ENCODE results near the gene ABCG4. TPM values are rescaled to one million over a fixed set of nuclear protein-coding genes. Genes with fewer than 3 reads are reported as not detected.
A peak's percentile ranks its signal among the peaks of the same experiment; 100 is the strongest.

Gene ABCG4
- total RNA-seq, 2 donors from 2014 or later = 1.4 to 1.8 TPM

GRCh38 chr11:119145551-119145950 is 3.3 kb upstream of the ABCG4 start:
- H3K27me3 ChIP-seq = no peaks in the 10 kb centered on the region
- no peak overlapping the region for H3K27ac ChIP-seq
- no peak for TF ChIP-seq CTCF (IDR thresholded peaks at IDR 0.05)
- no peak overlapping the region for H3K4me3 ChIP-seq
- no peak for DNase-seq (ENCODE audit: low spot score)
- H3K36me3 ChIP-seq = no peaks in the 10 kb centered on the region
- no peaks in the 10 kb centered on the region for H3K9me3 ChIP-seq
- H3K4me1 ChIP-seq = peaks cover 0 to 21% of the 10 kb centered on the region in 2 donors

- Histone ChIP-seq H3K4me3 (no peak overlapping the region), H3K9me3 (no peaks in the 10 kb centered on the region), H3K27me3 (no peaks in the 10 kb centered on the region), H3K27ac (no peak overlapping the region), H3K36me3 (no peaks in the 10 kb centered on the region), H3K4me1 (peaks cover 0 to 21% of the 10 kb centered on the region in 2 donors)
- no peak for DNase-seq (ENCODE audit: low spot score)
- TF ChIP-seq CTCF (IDR thresholded peaks at IDR 0.05) = no peak
Measured at GRCh38 chr11:119147604-119148333, 1.1 kb upstream of the ABCG4 start.

- no peaks in the 10 kb centered on the region for H3K27me3 ChIP-seq
- TF ChIP-seq CTCF (IDR thresholded peaks at IDR 0.05) = no peak
- no peaks in the 10 kb centered on the region for H3K9me3 ChIP-seq
- peaks cover 0 to 21% of the 10 kb centered on the region in 2 donors for H3K4me1 ChIP-seq
- H3K36me3 ChIP-seq = no peaks in the 10 kb centered on the region
- no peak overlapping the region for H3K27ac ChIP-seq
- H3K4me3 ChIP-seq = peak overlapping the region; percentile 48 to 62
- no peak for DNase-seq (ENCODE audit: low spot score)
Measured at GRCh38 chr11:119148720-119149017, 183 bp upstream of the ABCG4 start.

- Histone ChIP-seq H3K27ac (no peak overlapping the region), H3K4me1 (peaks cover 0 to 18% of the 10 kb centered on the region in 2 donors), H3K4me3 (peak overlapping the region; percentile 48 to 62), H3K27me3 (no peaks in the 10 kb centered on the region), H3K9me3 (no peaks in the 10 kb centered on the region), H3K36me3 (no peaks in the 10 kb centered on the region)
- no peak for TF ChIP-seq CTCF (IDR thresholded peaks at IDR 0.05)
- no peak for DNase-seq (ENCODE audit: low spot score)
Measured at GRCh38 chr11:119149786-119150275, 979 bp downstream of the ABCG4 start.

- no peaks in the 10 kb centered on the region for H3K27me3 ChIP-seq
- peaks cover 0 to 15% of the 10 kb centered on the region in 2 donors for H3K4me1 ChIP-seq
- no peaks in the 10 kb centered on the region for H3K36me3 ChIP-seq
- no peak for DNase-seq (ENCODE audit: low spot score)
- no peak overlapping the region for H3K27ac ChIP-seq
- H3K4me3 ChIP-seq = no peak overlapping the region
- no peak for TF ChIP-seq CTCF (IDR thresholded peaks at IDR 0.05)
- H3K9me3 ChIP-seq = no peaks in the 10 kb centered on the region
Measured at GRCh38 chr11:119152043-119152442, 3.2 kb downstream of the ABCG4 start.

GRCh38 chr11:119152604-119153003 is 3.8 kb downstream of the ABCG4 start:
- H3K27ac ChIP-seq = no peak overlapping the region
- peaks cover 0 to 15% of the 10 kb centered on the region in 2 donors for H3K4me1 ChIP-seq
- no peaks in the 10 kb centered on the region for H3K36me3 ChIP-seq
- no peaks in the 10 kb centered on the region for H3K27me3 ChIP-seq
- no peak overlapping the region for H3K4me3 ChIP-seq
- no peak for DNase-seq (ENCODE audit: low spot score)
- H3K9me3 ChIP-seq = no peaks in the 10 kb centered on the region
- TF ChIP-seq CTCF (IDR thresholded peaks at IDR 0.05) = no peak
